HG02642 (cell line): ENCODE measurements around the gene CCDC196.
"Not testable (repeated sequence)": the region's sequence is repeated elsewhere in the genome, so short reads cannot be mapped to it uniquely, and the experiment has no call there.

Source experiments
- ATAC-seq: cut with Tn5 transposase; IDR thresholded peaks from one replicate; pipeline ENCODE4 v1.9.1; 2021; ENCODE audit warnings: mild to moderate bottlenecking; ENCODE audit not compliant: unreplicated experiment, poor library complexity

Gene CCDC196

GRCh38 chr14:66545191-66545590 lies 59.0 kb downstream of the CCDC196 start:
- ATAC-seq = not testable (repeated sequence)

- ATAC-seq = not testable (repeated sequence)
These were observed 59.6 kb downstream of the CCDC196 start for GRCh38 chr14:66545751-66546150.
